ENCODE measurements around the gene CREBRF.
"Not testable (repeated sequence)": the region's sequence is repeated elsewhere in the genome, so short reads cannot be mapped to it uniquely, and the experiment has no call there.

Gene CREBRF

GRCh38 chr5:173140769-173141168 lies 84.6 kb downstream of the CREBRF start:
- TF ChIP-seq, protein P1, sequence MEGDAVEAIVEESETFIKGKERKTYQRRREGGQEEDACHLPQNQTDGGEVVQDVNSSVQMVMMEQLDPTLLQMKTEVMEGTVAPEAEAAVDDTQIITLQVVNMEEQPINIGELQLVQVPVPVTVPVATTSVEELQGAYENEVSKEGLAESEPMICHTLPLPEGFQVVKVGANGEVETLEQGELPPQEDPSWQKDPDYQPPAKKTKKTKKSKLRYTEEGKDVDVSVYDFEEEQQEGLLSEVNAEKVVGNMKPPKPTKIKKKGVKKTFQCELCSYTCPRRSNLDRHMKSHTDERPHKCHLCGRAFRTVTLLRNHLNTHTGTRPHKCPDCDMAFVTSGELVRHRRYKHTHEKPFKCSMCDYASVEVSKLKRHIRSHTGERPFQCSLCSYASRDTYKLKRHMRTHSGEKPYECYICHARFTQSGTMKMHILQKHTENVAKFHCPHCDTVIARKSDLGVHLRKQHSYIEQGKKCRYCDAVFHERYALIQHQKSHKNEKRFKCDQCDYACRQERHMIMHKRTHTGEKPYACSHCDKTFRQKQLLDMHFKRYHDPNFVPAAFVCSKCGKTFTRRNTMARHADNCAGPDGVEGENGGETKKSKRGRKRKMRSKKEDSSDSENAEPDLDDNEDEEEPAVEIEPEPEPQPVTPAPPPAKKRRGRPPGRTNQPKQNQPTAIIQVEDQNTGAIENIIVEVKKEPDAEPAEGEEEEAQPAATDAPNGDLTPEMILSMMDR (conservative IDR thresholded peaks at IDR 0.05; ENCODE audit: low read depth), result no peak
- ChIA-PET POLR2A (ENCODE audit: low non-redundant PET) (no interaction called here), CTCF (no interaction called here)
- DNase-seq (ENCODE audit: low spot score), result no peak
- no peak overlapping the region for H3K27ac ChIP-seq

- TF ChIP-seq, protein P1 (conservative IDR thresholded peaks at IDR 0.05; ENCODE audit: low read depth), result no peak
- H3K27ac ChIP-seq, result no peak overlapping the region
- ChIA-PET POLR2A (ENCODE audit: low non-redundant PET) (no interaction called here), CTCF (interaction anchor here (0.6 to 2.0 kb wide), 6 partner anchors 8 to 756 kb away, joined by 3 to 8 read pairs (median 4); no protein-coding TSS in a partner anchor)
- DNase-seq (ENCODE audit: low spot score), result no peak
These were observed 87.4 kb downstream of the CREBRF start for GRCh38 chr5:173143567-173143966.

DNA sequence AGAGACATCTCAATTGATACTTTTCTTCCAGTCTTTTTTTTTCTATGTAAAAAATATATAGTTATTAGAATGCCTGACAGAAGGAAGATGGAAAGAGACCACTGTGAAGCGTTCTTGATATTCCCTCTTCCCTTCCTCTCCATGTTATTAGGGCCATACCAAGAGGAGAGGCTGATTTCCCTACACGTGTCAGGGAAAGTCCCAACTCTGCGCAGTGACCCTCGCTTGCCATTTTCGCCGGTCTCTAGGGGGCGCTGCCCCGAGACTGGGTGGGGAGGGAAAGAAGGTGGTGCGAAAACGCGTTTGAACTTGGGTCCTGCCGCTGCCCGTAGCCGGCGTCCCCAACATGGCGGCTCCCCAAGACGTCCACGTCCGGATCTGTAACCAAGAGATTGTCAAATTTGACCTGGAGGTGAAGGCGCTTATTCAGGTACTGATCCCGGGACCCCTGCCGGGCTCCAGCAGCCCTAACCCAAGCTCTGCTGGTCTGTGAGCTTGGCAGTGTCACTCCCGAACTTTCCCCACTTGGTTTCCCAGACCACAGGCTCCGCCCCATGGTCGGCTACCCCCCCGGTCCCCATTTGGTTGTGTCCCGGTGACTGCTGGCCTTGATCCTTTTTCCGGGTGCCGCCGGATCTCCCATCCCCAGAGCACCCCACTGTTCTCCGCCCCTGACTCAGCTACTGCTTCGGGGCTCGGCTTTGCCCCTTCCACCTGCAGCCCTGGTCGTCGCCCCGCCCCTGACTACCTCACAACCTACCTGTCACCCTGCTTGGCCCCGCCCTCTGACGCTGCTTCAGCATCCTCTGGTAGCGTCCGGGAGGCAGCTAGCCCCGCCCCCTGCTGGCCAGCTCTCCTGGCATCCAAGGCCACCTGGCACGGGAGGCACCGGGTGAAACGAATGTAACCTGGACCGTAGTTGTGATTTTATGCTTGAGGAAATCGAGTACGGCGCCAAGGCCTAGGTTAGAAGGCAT lies 88.3 kb downstream of the CREBRF start, which contains the start of gene BNIP1:
Gene BNIP1 (plus strand): TSS at position 332 of the 977 bp plus-strand sequence. CDS start 15 bp downstream, at position 347.
- TF ChIP-seq, protein P1 (conservative IDR thresholded peaks at IDR 0.05; ENCODE audit: low read depth), result peak; percentile 97
- ChIA-PET POLR2A (ENCODE audit: low non-redundant PET) (interaction anchor here (0.8 kb wide), 1 partner anchor 88 kb away, joined by 3 read pairs; no protein-coding TSS in a partner anchor), CTCF (interaction anchor here (0.6 to 2.0 kb wide), 9 partner anchors 9 to 331 kb away, joined by 3 to 8 read pairs (median 5); no protein-coding TSS in a partner anchor)
- peak; percentile 99 for DNase-seq (ENCODE audit: low spot score)
- peak within 1 kb of the TSS; percentile 83 for H3K27ac ChIP-seq

GRCh38 chr5:173148354-173148753 lies 92.2 kb downstream of the CREBRF start:
- TF ChIP-seq, protein P1 (conservative IDR thresholded peaks at IDR 0.05; ENCODE audit: low read depth), result no peak
- ChIA-PET POLR2A (ENCODE audit: low non-redundant PET) (no interaction called here), CTCF (interaction anchor here (0.6 kb wide), 1 partner anchor 130 kb away, joined by 3 read pairs; no protein-coding TSS in a partner anchor)
- H3K27ac ChIP-seq, result no peak overlapping the region
- no peak for DNase-seq (ENCODE audit: low spot score)

- CTCF ChIA-PET, result no interaction called here
- no peak for DNase-seq (ENCODE audit: low spot score)
- H3K27ac ChIP-seq, result no peak overlapping the region
- TF ChIP-seq, protein P1 (conservative IDR thresholded peaks at IDR 0.05; ENCODE audit: low read depth), result no peak
- POLR2A ChIA-PET (ENCODE audit: low non-redundant PET), result no interaction called here
These were observed 96.4 kb downstream of the CREBRF start for GRCh38 chr5:173152547-173152946.

DNA sequence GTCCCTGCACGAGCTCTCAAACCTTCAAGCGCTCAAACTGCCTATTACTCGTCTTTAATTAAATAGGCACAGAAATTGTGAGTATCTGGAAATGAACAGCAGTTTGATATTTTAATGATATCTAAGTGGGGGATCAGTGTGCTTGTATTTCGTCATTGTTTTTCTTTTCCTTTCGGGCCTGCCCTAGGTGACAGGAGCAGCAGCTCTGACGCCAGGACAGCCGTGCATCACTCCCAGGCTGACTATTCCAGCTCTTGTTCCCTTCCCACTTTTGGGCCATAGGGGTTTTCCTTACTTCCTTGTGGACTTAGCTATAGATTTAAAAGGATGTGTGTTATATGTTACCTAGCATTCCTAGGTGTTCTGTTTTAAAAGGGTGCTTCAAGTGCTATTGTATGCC lies 97.7 kb downstream of the CREBRF start:
- DNase-seq (ENCODE audit: low spot score), result no peak
- POLR2A ChIA-PET (ENCODE audit: low non-redundant PET), result no interaction called here
- H3K27ac ChIP-seq, result no peak overlapping the region
- CTCF ChIA-PET, result interaction anchor here (1.4 kb wide), 1 partner anchor 419 kb away, joined by 3 read pairs; no protein-coding TSS in a partner anchor
- TF ChIP-seq, protein P1 (conservative IDR thresholded peaks at IDR 0.05; ENCODE audit: low read depth), result no peak

- POLR2A ChIA-PET (ENCODE audit: low non-redundant PET), result not testable (repeated sequence)
- peak; percentile 44 for DNase-seq (ENCODE audit: low spot score)
- peak overlapping the region; percentile 27; the same call in 1 of the 2 replicates for H3K27ac ChIP-seq
- CTCF ChIA-PET, result interaction anchor here (0.6 to 1.4 kb wide), 2 partner anchors 9 to 418 kb away, joined by 3 read pairs; no protein-coding TSS in a partner anchor
These were observed 98.5 kb downstream of the CREBRF start for GRCh38 chr5:173154619-173155018.
